Left ventricle myocardium inferior (tissue), 1 donor: Measurements from ENCODE around the gene EMILIN2. TPM values are rescaled to one million over a fixed set of nuclear protein-coding genes. Genes with fewer than 3 reads are reported as not detected.
"Not testable (repeated sequence)": the region's sequence is repeated elsewhere in the genome, so short reads cannot be mapped to it uniquely, and the experiment has no call there.

Experiments
- DNase-seq: peaks from one replicate; pipeline ENCODE4 v3.0.0-alpha.2; 2020
- H3K27ac ChIP-seq: fragments of 200-600 bp; replicated peaks from 2 replicates; pipeline ENCODE4 v1.8.0; 2021
- H3K27me3 ChIP-seq: fragments of 200-600 bp; 2 replicates; pipeline ENCODE4 v1.8.0; 2021; ENCODE audit warnings: low read depth
- H3K36me3 ChIP-seq: fragments of 200-600 bp; 2 replicates; pipeline ENCODE4 v1.8.0; 2021
- H3K4me1 ChIP-seq: fragments of 200-600 bp; 2 replicates; pipeline ENCODE4 v1.8.0; 2021
- H3K4me3 ChIP-seq: fragments of 200-600 bp; 2 replicates; pipeline ENCODE4 v1.8.0; 2021; ENCODE audit warnings: mild to moderate bottlenecking, moderate library complexity
- H3K9me3 ChIP-seq: fragments of 200-600 bp; replicated peaks from 2 replicates; pipeline ENCODE4 v1.8.0; 2021
- intact Hi-C: fragments of 100-400 bp; cut with micrococcal nuclease; formaldehyde crosslinking; loops from one replicate; pipeline ENCODE4 v1.11.0; 2022
- total RNA-seq: library from RNA; stranded (reverse); fragmentation: NEBNext Ultra II Directional; extraction: Animal tissue kit (Norgen Biotek cat#: 25700); gene quantifications from one replicate; pipeline ENCODE4 v1.2.1, GENCODE V29; 2021
- TF ChIP-seq, protein P1 (sequence below): fragments of 200-600 bp; IDR thresholded peaks from 2 replicates; pipeline ENCODE4 v1.8.0; 2021; ENCODE audit warnings: antibody characterized with exemption, mild to moderate bottlenecking, borderline replicate concordance
- donor health status: DM: no; HTN: yes; CAD: no; lungs with severe emphysema.

EMILIN2 gene
- total RNA-seq, 1 donor from 2014 or later, result 12.4 TPM

DNA sequence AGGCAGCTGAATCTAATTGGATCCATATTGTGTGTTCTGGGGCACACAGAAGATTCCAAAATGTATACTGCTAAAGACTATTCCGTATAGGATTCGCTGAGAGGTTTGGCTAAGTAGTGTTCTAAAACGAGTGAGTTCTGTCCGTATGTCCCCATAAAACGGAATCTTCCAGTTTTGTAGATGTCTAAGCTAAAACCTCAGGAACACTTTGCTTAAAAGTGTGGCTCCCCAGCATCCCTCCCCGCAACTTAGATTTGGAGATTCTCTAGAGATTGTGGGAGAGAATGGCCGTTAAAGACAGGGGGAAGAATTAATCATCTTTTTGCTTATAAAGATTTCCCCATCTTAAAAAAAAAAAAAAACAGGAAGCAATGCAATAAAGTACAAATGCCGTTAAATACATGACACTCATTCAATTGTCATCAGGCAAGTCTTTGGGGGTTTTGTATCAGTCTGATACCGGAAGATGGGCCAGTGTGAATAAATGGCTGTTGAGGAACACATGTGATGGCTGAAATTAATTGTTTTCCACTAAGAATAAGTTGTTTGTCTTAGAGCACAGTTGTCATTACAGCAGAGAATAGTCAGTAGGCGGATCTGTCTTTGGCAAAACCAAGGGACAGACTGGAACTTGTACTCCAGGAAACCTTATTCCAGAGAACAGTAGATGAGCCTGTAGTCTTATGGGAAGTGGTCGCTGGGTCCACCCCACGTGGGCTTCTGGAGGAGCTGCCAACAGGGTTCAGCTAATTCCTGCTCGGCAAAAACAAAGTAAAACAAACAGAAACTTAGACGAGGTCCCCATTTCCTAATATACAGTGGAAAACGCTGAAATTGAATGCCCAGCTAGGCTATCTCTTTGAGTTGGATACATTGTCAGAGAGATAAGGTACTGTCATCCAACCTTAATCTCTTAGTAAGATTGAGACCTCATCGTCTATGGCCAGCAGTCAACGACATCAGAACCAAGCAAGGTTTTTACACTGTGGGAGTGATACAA, 1.7 kb downstream of the EMILIN2 start:
- intact Hi-C loops, result no loop called here
- Histone ChIP-seq H3K4me1 (peaks cover 26% of the 10 kb centered on the region), H3K27ac (peak overlapping the region; percentile 80)

DNA sequence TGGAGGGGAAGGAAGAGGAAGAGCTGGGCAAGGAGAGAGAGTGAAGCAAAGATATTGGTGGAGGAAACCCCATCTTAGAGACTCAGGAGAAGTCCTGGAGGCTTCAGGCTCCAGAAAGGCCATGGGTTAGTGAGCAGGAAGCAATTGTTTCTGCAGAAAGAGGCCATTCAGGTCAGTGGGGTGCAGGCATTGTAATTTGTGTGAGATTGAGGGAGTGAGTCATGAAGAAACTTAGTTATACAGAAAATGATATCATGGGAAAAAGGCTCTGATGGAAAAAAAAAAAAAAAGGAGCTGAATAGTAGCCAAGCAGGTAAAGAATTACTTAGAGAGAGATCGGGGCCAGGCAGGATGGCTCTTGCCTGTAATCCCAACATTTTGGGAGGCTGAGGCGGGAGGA, 4.0 kb downstream of the EMILIN2 start:
- TF ChIP-seq, protein P1, sequence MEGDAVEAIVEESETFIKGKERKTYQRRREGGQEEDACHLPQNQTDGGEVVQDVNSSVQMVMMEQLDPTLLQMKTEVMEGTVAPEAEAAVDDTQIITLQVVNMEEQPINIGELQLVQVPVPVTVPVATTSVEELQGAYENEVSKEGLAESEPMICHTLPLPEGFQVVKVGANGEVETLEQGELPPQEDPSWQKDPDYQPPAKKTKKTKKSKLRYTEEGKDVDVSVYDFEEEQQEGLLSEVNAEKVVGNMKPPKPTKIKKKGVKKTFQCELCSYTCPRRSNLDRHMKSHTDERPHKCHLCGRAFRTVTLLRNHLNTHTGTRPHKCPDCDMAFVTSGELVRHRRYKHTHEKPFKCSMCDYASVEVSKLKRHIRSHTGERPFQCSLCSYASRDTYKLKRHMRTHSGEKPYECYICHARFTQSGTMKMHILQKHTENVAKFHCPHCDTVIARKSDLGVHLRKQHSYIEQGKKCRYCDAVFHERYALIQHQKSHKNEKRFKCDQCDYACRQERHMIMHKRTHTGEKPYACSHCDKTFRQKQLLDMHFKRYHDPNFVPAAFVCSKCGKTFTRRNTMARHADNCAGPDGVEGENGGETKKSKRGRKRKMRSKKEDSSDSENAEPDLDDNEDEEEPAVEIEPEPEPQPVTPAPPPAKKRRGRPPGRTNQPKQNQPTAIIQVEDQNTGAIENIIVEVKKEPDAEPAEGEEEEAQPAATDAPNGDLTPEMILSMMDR, result no peak
- intact Hi-C loops, result no loop called here
- Histone ChIP-seq H3K4me1 (peaks cover 38% of the 10 kb centered on the region), H3K27ac (no peak overlapping the region), H3K36me3 (no peaks in the 10 kb centered on the region), H3K9me3 (no peaks in the 10 kb centered on the region), H3K4me3 (no peak overlapping the region), H3K27me3 (peaks cover 55% of the 10 kb centered on the region)
- DNase-seq, result no peak

More for the DNA sequence above, 1.7 kb downstream of the EMILIN2 start:
- TF ChIP-seq, protein P1, result no peak
- no peak for DNase-seq
- peaks cover 70% of the 10 kb centered on the region for H3K27me3 ChIP-seq
- no peaks in the 10 kb centered on the region for H3K9me3 ChIP-seq
- no peaks in the 10 kb centered on the region for H3K36me3 ChIP-seq
- peak overlapping the region; percentile 75 for H3K4me3 ChIP-seq

DNA sequence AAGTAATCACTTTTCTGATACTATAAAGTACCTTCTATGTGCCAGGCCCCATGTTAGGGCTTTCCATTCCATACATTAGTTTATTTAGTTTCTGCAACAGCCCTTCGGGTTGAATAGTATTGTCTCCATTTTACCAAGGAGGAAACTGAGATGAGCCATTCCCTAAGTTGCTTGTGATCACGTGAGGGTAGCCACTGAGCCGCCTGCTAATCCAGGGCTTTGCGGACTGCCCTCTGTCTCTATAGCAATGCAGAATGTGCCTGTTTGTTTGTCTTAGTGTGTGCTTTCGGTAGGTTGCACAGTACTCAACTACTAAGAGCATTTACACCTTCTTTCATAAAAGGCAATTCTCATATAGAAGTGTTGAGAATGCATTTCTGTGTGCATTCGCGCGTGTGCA, 5.0 kb downstream of the EMILIN2 start:
- Histone ChIP-seq H3K27ac (peak overlapping the region; percentile 15), H3K36me3 (no peaks in the 10 kb centered on the region), H3K4me3 (no peak overlapping the region), H3K9me3 (no peaks in the 10 kb centered on the region), H3K27me3 (peaks cover 45% of the 10 kb centered on the region), H3K4me1 (peaks cover 36% of the 10 kb centered on the region)
- no peak for DNase-seq
- TF ChIP-seq, protein P1, result no peak
- intact Hi-C loops, result no loop called here

DNA sequence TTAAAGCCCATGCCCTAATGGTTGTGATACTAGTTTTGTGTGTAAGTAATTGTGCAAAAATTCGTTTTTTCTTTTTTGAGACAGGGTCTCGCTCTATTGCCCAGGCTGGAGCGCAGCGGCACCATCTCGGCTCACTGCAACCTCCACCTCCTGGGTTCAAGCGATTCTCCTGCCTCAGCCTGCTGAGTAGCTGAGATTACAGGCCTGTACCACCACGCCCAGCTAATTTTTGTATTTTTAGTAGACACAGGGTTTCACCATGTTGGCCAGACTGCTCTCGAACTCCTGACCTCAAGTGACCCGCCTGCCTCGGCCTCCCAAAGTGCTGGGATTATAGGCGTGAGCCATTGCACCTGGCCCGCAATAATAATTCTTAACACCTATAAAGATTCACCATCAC, 5.7 kb downstream of the EMILIN2 start:
- DNase-seq, H3K9me3 ChIP-seq, H3K4me3 ChIP-seq, H3K27ac ChIP-seq, intact Hi-C loops, H3K36me3 ChIP-seq: not testable (repeated sequence)
- H3K27me3 ChIP-seq, result peaks cover 38% of the 10 kb centered on the region
- peaks cover 39% of the 10 kb centered on the region for H3K4me1 ChIP-seq

DNA sequence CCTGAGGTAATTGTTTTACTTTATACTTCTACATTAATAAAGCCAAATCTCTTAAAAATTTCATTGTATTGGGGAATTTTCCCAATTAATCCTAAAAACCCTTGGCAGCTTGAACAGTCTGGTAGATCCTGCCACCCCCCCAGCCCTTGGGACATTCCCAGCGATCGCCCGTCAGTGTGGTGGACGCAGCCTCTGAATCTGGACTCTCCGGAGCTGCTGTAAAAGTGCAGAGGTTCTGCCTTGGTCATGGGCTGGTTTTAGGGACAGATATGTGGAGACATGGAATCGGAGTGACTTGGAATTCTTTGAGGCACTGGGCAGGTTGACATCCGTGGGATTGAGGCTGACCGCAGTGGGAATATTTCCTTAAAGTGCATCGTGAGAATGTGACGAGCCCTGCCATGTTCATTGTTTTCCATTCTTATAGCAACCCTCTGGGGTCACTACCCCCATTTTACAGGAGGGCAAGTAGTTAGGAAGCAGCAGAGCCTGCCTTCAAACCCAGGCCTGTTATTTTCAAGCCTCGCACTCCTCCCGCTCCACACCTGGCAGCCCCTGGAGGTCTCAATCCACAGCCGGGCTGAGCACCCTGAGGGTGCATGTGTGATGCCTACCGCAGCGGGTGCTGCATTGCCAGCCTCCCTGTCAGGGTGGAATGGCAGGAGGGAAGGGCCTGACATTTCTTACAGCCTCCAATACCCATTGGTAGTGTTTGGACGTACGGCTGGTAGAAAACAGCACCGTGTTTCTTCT, 6.5 kb downstream of the EMILIN2 start:
- H3K4me1 ChIP-seq, result peaks cover 38% of the 10 kb centered on the region
- intact Hi-C loops, result no loop called here
- no peaks in the 10 kb centered on the region for H3K9me3 ChIP-seq
- TF ChIP-seq, protein P1, result no peak
- no peaks in the 10 kb centered on the region for H3K36me3 ChIP-seq
- H3K27me3 ChIP-seq, result peaks cover 29% of the 10 kb centered on the region
- no peak overlapping the region for H3K4me3 ChIP-seq
- H3K27ac ChIP-seq, result peak overlapping the region; percentile 28
- no peak for DNase-seq
